Measurements from ENCODE around the gene KCNIP2. TPM values are rescaled to one million over a fixed set of nuclear protein-coding genes. Genes with fewer than 3 reads are reported as not detected.

KCNIP2 gene
- 4.2 and 4.6 TPM in 2 replicates for total RNA-seq

GRCh38 chr10:101843032-101844021 is at the start of gene KCNIP2:
TSS of gene KCNIP2 (minus strand) at chr10:101843800. CDS start at chr10:101843568, 232 bp downstream.
- intact Hi-C loops (cut with micrococcal nuclease) = no loop called here

DNA sequence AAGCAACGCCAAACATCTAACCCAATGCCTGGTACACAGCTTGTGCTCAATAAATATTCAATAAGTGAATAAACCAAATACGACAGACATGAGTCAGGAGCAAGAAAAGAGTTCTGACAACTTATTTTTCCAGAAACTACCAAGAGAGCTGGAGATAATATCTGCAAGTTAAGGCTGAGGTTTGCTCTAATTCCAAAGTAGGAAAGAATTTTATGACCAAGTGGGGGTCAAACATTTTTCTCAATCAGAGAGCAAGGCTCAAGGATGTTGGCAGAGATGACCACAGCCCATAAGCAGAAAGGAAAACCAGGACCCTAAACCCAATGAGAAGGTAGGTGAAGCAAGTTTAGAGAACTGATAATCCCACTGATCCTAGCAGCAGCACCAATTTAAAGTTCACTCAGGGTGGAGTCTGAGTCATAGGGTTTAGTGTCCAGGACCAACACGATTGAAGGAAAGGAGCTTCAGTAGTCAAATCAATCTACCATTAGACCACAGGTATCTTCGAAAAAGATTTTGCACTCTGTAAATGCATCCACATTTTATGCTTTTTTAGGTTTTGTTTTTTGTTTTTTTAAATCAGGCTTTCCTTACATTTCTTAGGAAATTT is 49.3 kb upstream of the KCNIP2 start:
- intact Hi-C loops (cut with micrococcal nuclease) = no loop called here

- intact Hi-C loops (cut with micrococcal nuclease) = loop anchor here (1.0 to 2.0 kb wide), 3 partner anchors 49 to 184 kb away; no protein-coding TSS in a partner anchor
These were observed 45.9 kb upstream of the KCNIP2 start for GRCh38 chr10:101889256-101890210.

GRCh38 chr10:101888251-101888949 is 44.8 kb upstream of the KCNIP2 start:
- intact Hi-C loops (cut with micrococcal nuclease) = loop anchor here (2.0 kb wide), 1 partner anchor 48 kb away; no protein-coding TSS in a partner anchor

DNA sequence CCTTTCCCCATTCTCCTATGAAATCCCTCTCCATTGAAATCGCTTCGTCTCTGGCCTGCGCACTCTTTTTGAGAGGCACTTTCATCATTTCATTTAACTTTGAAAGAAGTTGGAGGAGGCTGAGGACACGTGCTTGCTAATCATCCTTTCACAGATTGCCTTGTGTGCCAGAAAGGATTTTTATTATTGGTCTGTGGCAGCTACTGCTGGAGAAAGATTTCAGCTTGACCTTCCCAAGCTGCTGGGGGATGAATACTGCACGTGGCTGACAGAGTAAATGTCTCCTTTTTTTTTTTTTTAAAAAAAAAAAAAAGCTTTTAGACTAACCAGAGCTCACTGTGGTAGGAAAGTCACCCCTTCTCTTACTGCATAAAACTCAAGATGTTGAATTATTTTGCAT is 44.2 kb upstream of the KCNIP2 start:
- intact Hi-C loops (cut with micrococcal nuclease) = loop anchor here (2.0 kb wide), 1 partner anchor 47 kb away; no protein-coding TSS in a partner anchor

DNA sequence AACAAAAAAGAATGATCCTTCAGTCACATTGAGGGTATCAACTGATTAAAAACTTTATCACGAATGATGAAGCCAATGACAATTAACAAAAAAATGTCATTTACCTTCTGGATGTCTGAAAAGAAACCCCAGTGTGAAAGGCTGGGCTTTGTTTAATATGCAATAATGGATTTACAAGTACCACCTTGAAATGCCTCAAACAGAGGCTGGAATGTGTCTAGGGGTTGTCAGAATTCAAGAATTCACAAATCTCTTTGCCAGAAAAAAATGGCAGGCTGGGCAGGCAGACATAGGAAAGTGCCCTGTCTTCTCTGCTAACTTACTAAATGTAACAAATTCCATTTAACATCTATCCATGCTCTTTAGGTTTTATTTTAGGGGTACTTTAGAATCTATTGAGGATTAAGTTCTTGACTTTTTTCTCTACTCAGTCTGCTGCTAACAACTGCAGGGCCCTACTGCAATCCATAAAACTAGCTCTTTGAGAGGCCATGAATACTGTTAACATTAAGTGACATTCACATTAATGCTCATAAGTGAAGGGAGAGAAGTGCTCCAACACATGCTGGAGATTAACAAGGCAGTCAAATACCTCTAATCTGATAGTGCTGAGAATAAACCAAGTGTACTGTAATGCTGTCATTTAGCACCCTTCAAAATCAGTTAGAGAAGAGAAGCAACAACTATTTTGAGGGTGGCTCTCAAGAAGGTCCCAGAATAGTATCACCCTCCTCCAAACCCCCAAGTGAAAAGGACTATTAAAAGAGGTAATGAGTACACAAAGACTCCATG is 43.1 kb upstream of the KCNIP2 start:
- intact Hi-C loops (cut with micrococcal nuclease) = no loop called here

- intact Hi-C loops (cut with micrococcal nuclease) = no loop called here
These were observed 37.6 kb upstream of the KCNIP2 start for GRCh38 chr10:101881036-101881774.

GRCh38 chr10:101880232-101880573 is 36.6 kb upstream of the KCNIP2 start:
- intact Hi-C loops (cut with micrococcal nuclease) = no loop called here

DNA sequence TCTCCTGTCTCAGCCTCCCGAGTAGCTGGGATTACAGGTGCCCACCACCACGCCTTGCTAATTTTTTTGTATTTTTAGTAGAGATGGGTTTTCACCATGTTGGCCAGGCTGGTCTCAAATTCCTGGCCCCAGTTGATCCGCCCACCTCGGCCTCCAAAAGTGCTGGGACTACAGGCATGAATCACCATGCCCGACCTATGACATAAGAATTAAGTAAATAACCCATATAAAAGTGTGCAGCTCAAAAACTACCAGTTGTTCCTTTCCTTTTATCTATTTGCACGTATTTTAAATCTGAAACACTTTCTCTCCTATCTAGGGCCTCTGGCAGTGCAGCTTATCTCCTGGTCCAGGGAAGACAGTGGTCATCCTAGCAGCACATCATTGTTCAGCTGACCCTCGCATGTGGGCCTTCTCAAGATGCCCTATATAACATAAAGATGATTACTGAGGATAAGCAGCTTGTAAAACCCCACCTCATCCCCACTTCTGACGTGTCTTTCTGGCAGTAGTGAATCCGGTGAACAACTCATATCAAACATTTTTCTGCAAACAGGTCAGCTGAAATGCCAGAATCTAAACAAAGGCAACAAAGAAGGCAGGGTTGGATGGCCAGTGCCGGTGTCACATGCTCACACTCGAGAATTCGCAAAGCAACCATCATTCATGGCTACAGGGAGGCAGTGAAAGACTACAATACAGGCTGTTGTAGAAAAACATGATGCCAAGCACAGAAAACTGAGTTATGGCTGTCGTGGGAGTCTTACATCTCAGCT is 36.0 kb upstream of the KCNIP2 start:
- intact Hi-C loops (cut with micrococcal nuclease) = no loop called here

- intact Hi-C loops (cut with micrococcal nuclease) = no loop called here
These were observed 35.3 kb upstream of the KCNIP2 start for GRCh38 chr10:101878869-101879268.

- intact Hi-C loops (cut with micrococcal nuclease) = no loop called here
These were observed 31.6 kb upstream of the KCNIP2 start for GRCh38 chr10:101875068-101875688.

GRCh38 chr10:101874252-101874651 is 30.7 kb upstream of the KCNIP2 start:
- intact Hi-C loops (cut with micrococcal nuclease) = no loop called here

DNA sequence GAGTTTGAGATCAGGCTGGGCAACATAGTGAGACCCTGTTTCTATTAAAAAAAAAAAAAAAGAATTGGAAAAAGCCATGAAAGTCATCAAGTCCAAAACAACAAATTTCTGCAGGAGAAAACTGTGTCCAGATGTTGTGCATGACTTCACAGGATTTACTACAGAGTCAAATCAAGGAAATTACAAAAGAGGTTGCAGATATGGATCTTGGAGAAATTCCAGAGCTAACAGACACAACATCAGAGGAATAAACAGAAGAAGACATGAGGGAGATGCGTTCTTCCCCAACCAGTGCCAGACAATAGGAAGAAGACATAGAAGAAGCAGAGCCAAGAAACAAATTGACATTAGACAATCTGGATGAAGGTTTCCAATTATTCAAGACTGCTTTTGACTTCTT is 24.3 kb upstream of the KCNIP2 start:
- intact Hi-C loops (cut with micrococcal nuclease) = no loop called here

DNA sequence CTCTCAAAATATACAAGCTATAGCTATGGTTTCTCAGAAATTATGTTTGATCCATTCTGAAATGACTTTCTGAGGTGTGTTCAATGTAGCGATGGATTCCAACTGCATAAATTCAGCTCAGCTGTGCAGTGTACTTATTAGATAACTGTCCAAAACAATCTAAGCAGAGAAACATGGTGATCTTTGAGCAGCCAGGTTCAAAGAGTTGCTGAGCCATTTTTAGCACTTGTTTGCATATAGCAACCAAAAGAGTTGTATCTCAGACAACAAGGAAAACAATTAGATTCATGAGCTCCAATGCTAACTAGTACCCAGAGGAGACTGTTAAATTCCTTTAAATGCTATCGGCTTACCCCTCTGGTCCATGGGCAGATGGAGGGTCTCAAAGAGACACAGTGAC is 15.9 kb upstream of the KCNIP2 start:
- intact Hi-C loops (cut with micrococcal nuclease) = no loop called here

DNA sequence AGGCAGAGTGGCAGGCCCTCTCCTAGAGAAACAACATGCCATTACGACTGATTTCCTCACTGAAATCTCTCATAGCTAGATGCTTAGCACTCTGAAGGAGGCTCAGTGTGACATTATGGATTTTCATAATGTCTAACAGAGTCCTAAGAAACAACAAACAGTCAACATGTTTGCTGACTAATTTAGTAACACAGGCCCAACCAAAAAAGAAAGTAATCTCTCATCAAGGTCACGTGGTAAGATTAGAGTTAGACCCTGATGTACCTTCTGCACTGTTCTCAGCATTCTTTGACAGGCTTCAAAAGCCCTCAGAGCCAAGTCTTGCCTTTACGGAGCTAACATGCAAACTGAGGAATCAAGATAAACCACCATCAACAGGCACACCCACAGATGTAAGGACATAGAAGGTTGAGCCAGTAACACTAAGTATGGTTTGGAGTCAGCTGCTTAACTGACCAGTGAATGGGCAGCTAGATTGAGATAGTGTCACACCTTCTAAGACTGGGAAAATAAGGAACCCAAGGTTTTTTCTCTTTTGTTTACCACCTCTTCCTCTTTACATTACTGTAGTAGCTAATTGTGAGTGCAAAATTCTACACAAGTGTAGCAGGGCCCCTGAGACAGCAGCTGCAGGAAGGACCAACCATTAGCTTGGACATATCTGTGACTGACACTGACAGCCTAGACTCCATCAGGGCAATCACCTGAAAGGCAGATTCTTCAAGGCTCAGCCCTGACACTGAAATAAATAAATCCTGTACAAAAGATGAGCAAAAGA is 15.3 kb upstream of the KCNIP2 start:
- intact Hi-C loops (cut with micrococcal nuclease) = no loop called here

DNA sequence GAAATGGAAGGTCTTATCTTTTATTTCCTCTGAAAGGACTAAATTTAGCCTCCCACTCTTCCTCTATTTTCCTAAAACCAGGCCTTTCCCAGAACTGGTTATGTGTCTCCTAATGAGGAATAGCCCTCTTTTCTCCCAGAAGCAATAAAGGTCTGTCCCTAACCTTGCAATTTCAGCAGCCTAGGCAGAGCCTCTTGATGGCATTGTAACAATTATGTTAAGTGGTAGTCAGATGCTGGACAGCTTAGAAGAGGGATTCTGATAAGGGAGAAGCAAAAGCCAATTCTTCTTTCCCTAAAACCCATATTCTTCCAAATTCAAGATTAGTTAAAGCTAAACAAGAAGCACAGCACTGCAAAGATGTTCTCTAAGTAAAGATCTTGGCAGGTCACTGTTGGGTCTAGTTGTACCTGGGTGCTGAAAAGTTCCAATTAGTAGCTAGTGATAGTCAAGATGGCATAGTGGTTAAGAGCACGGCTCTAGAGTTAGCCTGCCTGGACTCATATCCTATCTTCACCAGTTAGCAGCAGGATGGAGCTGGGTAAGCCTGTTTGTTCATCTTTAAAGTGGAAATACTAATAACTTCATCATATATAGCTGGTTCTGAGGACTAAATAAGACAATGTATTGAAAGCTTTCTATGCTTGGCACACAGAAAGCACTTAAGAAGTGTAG is 14.3 kb upstream of the KCNIP2 start:
- intact Hi-C loops (cut with micrococcal nuclease) = no loop called here

DNA sequence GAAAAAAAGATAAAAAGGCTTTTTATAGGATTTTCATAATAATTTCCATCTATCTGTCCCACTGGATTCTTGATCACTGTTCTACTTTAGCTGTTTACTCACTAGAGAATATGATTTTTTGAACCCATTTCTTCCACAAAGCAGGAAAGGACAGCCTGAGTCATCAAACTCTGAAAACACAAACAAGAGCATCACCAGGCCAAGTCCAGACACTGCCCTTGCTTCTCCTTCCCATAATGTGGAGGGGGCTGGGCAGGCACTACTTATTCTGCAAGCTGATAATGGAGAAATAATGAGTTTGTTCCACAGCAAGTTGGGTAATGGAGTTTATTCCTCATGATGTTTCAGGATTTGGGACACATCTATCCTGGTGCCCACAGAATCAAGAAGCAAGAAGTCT is 13.0 kb upstream of the KCNIP2 start:
- intact Hi-C loops (cut with micrococcal nuclease) = no loop called here

All from T-helper 2 cell treated with Interferon-gamma antibody and Interleukin-4, amounts not matched to agents 100 ng/mL and 5 ng/mL, for 36 hours (primary cell).